ENCODE results near the gene S1PR1.

Gene S1PR1

DNA sequence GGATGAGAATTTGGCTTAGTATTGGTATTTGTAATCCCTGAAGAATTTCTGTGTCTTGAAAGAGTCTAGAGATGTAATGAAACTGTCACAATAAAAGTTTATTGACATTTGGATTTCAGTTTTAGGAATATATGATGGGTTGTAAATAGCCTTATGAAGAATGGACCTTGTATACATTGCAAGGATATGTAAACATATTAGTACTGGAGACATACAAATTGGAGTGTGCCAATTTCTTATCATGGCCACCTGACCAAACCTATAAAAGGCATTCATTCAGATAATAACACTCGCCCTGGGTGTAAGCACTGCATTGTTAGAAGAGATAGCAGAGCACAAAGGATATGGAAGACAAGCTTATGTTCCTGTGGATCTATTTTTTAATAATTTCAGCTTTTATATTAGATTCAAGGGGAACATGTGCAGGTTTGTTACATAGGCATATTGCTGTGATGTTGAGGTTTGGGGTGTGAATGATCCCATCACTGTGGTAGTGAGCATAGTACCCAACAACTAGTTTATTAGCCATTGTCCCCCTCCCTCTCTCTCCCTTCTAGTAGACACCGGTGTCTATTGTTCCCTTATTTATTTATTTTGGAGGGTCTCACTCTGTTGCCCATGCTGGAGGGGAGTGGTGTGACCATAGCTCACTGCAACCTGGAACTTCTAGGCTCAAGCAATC lies 8.6 kb downstream of the S1PR1 start:
- DNase-seq (ENCODE audit: low read depth in 2 of 2), result no peak

DNA sequence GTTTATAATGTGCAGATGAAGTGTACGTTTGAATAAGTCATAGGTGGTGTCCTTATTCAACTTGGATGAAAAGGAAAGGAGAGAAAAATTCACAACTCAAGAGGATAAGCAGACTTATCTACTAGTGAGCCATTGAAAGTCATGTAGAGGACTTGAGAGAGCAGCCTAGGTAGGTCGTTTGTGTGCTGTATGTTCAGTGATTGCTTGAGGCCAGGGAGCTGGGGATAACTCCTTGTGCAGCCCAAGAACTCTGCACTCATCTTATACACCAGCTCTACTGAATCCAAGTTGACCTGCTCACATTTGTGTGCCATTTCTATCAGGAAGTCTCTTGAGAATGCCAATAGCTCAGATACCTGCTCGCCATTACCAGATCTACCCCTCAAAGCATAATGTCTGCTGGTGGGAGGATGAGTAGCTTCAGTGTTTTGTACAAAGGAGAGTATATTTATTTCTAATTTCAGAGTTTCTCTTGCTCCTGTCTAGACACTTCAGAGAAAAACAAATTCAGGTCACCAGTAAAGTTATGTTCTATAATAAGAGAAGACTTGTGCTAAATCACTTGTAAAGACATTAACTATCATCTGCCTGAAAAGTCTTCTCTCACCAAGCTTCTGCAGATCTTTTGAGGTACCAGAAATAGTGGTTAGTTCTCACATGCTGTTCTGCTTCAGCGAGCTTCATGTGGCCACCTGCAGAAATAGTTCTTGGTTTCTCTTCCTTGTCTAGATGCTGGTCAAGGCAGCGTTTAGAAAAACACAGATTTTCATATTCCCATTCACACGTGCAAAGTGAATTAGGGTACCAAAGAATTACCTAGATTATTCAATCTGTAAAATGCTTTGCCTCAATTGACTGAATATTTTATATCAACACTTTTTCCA lies 10.8 kb downstream of the S1PR1 start:
- no peak for DNase-seq (ENCODE audit: low read depth in 2 of 2)

DNA sequence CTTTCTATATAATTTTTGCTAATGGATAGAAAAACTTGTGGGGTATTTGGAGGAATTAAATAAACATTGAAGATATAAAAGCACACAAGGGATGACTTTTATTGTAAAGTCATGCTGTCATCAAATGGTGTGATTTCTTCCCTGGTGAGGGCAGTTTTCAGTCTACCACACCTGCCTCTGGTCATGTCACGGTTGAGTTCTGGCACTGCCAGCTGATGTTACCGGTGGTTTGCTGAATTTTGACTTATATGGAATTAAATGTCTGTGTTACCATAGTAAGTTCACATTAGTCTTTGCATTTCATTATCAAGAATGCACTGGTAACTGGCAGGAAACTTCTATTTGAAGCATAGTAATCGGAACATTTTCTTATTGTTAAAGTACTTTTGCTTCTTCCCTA lies 13.4 kb downstream of the S1PR1 start:
- DNase-seq (ENCODE audit: low read depth in 2 of 2), result no peak

DNA sequence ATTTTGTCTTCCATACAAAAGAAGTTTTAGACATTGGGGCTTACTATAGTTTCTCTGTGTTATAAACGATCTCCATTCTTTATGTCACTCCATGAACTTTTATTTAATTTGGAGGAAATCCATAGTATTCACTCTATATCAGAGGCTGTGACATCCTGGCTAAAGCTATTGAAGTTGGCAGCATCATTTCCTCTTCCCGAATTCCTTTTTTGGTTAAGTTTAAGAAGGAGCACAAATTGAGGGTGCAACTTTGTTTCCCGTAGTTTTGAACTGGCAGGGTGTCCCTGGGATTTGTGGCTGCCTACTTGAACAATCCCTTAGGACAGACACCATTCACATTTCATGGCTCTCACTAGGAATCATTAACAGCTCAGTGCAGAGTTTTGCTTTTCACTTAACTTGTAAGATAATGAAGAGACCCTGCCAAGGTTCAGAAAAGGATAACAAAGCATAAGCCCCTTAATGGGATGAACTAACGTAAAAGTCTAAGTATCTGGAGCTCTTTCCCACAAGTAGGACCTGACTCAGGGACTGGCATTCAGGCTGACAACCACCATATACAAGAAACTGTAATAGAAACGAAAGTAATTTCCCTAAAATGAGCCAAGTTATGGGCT lies 13.9 kb downstream of the S1PR1 start:
- DNase-seq (ENCODE audit: low read depth in 2 of 2), result no peak

DNA sequence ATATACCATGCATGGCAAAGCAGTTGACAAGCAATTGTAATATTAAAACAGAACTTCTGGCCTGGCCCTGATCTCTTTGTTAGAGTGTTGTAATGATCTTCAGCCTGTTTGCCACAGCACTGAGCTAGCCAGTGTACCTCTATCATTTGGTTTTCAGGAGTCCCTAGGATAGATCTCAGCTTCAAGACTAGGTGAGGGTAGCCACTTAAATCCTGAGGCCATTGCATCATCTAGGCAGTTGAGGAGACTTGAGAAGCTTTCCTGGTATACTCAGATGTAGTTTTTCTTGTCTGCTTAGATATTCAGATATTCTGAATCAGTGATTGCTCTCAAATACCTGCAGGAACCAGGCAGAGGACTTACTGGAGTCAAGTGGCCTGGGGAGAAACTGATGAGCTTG lies 14.7 kb downstream of the S1PR1 start:
- no peak for DNase-seq (ENCODE audit: low read depth in 2 of 2)

DNA sequence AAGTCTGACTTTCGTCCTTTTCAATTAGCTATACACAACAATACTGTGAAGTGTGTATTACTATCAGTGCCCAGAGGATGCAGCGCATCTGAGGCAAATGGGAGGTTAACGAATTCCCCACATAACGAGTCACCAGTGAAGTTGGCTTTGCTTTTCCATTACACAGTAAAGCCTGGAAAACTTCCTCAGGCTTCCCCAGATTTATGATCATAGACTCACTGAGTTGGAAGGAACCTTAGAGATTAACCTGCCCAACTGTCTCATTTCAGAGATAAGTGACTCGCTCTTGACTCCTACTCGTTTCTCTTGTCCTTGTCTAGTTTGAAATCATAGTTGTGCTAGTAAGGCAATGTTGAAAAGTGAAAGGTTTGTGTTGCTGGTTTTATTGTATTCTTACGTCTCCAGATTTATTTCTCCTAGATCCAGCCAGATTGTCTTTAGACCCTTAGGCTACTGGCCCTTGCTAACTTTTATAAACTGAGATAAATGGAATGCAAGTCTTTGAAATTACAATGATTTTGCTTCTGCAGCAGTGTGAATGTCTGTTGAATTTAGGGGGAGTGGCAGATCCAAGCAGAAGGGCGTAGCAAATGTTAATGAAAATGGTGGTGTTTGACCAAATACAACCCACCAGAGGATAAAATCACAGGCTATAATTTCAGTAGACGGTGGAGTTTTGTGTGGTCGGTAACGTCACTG lies 17.3 kb downstream of the S1PR1 start:
- no peak for DNase-seq (ENCODE audit: low read depth in 2 of 2)

DNA sequence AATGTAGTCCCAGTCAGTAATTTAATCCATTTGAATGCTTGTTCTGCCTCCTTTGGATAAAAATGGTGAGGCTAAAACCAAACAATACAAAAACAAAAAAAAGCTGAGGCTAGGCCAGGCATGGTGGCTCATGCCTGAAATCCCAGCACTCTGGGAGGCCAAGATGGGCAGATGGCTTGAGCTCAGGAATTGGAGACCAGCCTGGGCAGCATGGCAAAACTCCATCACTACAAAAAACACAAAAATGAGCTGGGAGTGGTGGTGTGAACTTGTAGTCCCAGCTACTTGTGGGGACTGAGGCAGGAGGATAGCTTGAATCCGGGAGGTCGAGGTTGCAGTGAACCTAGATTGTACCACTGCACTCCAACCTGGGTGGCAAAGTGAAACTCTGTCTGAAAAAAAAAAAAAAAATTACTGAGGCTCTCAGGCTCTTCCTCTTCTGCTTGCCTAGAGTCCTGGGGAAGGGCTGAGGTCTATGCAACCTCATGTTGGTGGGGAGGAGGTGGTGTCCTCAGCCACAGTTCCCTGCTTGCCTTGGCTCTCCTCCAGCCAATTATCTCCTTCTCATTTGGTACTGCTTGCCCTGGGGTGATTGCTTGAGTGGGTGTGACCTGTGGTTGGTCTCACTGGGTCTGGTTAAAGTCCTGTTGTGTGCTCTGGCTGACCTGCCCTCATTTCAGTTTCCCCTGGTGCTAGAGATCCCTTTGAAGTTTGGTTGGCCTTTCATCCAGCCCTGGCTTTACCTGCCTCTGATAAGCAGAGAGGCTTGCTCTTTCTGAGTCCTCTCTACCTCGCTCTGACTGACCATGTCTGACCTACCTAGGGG lies 20.9 kb downstream of the S1PR1 start:
- no peak for DNase-seq (ENCODE audit: low read depth in 2 of 2)

DNA sequence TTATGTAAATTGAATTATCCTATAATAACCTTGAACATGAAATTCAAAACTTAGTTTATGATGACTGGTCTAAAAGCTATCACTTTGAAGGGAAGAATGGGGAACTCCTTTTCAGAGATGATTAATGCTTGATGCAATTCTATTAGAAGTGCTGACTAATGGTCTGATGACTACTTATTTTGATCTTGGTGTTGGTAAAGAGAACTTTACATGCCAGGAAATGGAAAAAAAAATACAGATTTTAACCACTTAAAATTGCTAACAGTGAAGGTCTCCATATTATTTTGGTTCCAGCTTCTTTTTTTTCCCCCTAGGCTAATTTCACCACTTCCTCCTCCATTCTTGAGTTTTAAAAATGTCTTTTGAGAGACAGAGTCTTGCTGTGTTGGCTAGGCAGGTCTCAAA lies 22.9 kb downstream of the S1PR1 start:
- no peak for DNase-seq (ENCODE audit: low read depth in 2 of 2)

DNA sequence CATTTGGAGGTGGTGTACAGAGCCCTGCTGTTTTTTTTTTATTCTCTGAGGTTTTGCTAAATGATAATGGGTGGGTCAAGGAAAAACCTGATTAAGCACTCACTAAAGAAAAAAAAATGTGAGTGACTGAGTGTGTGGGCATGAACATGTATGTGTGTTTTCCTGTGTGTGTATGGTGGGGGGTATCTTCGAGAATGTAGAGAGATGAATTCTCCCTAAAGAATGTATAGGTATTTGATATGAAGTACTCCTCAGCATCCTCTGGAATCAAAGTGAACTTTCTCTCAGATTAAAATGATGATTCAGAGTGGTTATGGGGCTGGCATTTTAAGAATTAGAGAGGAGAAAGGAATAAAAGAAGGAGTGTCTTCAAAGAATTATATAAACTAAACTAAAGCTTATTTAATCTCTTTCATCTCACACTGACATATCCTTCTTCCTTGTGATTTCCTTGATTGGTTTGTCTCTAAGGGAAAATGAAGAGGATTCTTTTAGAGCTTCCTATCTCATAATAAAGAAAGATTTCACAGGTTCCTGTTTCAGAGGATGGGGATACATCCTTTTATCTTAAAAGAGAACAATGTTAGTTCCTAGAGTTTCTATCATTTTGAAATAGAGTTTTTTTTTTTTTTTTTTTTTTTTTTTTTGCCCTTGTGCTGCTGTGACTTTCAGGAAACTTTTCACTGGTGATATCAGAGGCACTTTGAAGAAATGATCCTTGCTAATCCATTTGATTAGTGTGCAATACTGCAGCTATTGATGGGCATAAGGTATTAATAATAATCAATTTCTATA lies 23.9 kb downstream of the S1PR1 start:
- no peak for DNase-seq (ENCODE audit: low read depth in 2 of 2)

DNA sequence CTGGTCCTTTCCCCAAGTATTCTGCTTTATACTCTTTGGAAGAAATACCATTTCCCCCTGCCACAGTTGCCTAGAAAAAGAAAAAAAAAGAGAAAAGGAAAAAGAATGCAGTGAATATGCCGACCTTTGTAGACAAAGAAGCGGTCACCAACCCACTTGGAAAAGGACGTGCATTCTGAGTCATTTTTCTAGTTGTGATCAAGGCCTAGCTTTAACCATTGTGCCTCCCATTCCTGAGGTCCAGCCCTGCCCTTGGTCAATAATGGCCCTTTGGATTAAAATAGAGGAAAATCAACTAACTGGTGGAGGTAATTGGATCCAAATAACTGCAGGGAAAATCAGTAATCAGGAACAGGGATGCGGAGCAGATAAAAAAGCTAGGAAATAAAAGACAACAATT lies 24.8 kb downstream of the S1PR1 start:
- DNase-seq (ENCODE audit: low read depth in 2 of 2), result no peak

DNA sequence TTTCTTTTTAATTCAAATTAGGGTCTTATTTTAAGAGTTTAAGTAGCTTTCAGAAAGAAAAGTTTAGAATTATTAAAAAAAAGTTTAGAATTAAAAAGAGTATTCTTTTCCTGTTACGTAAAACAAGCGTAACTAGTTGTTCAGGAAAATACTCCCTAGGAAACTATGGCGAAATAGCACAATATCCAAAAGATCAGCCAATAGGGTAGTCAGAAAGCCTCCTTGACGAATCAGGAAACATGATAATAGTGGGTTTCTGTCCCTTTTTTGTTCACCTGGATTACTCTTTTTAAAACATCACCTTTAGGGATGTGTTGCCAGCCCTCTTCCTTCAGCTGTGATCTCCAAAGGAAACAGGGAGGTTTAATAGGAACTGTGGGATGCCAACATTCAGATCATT lies 25.2 kb downstream of the S1PR1 start:
- DNase-seq (ENCODE audit: low read depth in 2 of 2), result no peak

DNA sequence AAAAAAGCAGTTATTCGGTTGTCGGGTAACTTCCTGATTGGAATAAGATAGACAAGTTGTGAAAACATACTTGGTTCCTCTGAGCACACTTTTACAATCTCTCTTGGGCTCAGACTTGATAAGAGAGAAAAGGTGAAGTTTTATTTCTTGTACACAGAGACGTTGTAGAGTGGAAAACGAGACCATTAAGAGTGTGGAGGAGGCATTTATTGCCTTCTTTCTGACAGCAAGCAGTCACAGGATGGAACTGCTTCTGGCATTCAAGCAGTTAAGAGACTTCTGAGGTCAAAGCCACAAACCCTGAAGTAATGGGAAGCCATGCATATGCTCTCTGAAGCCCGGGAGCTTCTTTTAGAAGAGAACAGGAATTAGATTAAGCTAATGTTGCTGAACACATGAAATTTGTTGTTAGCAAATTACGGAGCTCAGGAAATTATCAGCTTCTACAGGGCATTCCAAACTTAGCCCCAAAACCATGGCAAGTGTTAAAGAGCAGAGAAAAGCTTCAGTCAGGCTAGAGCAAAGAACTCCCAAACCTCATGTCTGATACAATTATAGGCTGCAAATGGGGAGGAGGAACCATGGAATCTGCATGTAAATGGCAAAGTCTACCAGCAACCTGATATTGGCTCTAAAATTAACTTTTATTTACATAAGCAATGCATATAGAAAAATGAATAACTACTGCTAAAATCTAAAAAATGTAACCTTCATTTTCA lies 26.0 kb downstream of the S1PR1 start:
- DNase-seq (ENCODE audit: low read depth in 2 of 2), result no peak

DNA sequence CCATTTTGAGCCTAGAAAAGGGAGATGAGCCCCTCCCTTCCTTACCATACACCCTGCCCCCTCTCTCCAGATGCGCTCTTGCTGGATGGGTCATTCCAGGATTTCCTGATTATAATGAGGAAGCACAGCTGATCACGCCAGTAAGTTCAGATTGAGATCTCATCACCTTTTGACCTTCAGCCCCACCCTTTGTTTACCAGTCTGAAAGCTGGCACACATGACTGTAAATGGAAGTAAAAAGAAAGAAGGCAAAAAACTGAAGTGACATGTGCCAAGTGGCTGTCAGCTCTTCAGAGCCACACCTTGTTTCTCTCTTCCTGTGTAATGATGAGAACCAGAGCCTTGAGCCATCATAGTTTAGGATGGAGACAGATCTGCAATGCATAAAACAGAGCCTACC lies 27.9 kb downstream of the S1PR1 start:
- DNase-seq (ENCODE audit: low read depth in 2 of 2), result no peak

DNA sequence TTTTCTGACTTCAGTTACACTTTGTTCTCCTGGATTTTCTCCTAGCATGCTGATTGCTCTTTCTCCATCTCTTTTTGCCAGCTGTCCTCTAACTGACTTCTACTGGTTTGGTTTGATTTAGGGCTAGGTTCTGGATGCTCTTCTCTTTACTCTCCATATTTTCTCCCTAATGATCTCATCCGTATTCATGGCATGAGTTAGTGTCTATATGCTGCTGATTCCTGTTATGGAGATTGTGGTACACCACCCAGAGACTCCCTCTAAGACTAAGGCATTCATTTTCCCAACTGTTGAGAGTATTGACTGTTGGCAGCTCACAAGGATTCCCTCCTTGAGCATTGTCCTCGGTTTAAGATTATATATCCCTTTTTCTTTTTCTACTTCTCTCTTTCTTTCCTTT lies 28.9 kb downstream of the S1PR1 start:
- no peak for DNase-seq (ENCODE audit: low read depth in 2 of 2)

DNA sequence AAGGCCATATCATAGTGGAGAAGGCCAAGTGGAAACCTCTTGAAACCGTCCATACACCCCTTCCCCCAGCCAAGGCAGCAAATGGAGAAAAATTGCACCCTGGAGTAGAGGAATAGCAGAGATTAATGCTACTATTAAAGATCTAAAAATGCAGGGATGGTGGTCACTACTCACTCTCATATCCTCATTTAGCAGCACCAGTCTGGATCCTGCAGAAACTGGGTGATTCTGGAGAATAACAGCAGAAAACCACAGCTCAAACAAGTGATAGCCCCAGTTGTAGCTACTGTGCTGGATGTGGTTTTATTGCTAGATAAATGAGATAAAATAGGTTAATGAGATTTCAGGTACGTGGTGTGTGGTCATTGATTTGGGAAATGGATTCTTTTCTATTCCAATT lies 30.3 kb downstream of the S1PR1 start:
- DNase-seq (ENCODE audit: low read depth in 2 of 2), result no peak

DNA sequence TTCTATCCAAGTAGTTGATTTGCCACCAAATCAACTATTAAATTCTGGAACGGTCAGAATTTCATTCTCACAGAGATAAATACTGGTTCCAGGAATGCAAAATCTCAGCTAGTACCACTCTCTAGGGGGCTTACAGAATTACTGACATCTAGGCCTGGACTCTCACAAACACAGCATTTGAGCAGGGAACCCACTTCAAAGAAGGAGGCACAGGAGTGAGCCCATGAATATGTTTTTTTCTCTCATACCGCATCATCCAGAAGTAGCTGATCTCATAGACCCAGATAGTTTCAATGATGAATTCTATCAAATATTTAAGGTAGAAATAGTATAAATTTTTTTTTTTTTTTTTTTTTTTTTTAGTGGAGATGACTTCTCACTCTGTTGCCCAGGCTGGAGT lies 32.1 kb downstream of the S1PR1 start:
- DNase-seq (ENCODE audit: low read depth in 2 of 2), result no peak

DNA sequence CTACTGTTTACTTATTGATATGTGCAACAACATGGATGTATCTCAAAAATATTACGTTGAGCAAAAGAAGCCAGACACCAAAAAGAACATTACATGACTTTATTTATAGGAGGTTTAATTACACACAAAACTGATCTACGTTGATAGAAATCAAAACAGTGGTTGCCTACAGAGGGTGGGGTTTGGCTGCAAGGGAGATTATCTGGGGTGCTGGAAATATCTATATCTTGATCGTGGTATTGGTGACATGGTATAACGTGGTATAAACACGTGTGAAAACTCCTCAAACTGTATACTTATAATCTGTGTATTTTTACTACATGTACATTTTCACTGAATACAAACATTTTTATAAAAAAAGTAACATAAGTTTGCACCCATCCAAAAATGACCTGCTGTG lies 38.9 kb downstream of the S1PR1 start:
- no peak for DNase-seq (ENCODE audit: low read depth in 2 of 2)

DNA sequence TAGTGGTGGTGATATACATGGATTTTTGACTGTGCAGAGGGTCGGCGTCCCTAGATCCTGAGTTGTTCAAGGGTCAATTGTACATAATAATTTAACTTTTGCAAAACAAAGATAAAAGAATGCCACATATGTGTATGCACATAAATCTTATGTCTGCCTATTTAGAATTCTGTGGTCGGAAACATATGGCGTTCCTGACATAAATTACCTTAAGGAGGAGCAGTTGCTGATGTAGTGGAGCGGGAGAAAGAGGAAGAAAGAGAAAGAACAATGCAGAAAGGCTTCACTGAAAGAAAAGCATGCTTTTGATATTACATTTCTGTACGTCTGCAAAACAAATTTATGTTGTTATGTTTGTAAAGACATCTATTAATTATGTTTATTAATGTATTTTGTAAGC lies 40.0 kb downstream of the S1PR1 start:
- DNase-seq (ENCODE audit: low read depth in 2 of 2), result no peak

DNA sequence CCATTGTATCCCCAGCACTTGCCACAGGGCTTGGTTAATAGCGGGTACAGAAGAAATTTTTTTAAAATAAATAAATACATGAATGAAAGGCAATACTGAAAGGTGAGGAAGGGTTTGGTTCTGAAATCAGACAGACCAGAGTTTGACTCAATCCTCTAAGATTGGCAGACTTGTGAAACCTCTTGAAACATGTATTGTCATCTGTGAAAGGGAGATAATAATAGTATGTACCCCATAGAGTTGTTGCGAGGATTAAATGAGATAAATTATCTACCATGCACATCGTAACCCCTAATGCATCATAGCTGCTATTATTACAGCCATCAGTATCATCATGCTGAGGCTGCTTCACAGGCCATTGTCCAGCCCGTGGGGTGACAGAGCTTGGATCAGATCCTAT lies 41.4 kb downstream of the S1PR1 start:
- DNase-seq (ENCODE audit: low read depth in 2 of 2), result no peak

DNA sequence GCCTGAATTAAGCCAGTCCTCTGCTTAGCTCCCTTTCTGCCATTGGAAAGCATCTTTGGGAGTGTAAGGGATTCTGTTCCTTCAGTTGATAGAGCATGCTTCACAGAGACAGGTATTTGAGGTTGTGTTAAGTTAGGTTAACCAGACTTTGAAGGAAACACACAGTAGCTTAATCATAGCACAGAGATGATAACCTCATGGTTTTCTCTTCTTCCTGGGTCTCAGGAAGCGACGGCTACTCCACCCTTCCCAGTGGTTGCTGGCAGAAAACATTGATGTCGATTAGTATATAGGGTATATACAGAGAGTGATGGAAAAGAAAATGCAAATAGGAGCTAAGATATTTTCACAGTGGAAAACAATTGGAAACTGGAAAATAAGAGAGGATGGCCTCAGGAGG lies 42.0 kb downstream of the S1PR1 start:
- no peak for DNase-seq (ENCODE audit: low read depth in 2 of 2)
